Subcutaneous abdominal adipose tissue (tissue), 5 donors: Measurements from ENCODE around the gene FIGLA.

ENCODE experiments used
- H3K27ac ChIP-seq: one replicate; pipeline ENCODE4 v1.7.0; 2013; ENCODE audit warnings: low read depth, mild to moderate bottlenecking, inconsistent platforms, low read length, moderate library complexity
- H3K27me3 ChIP-seq, 5 donors: one replicate each; pipeline ENCODE4 v1.7.0; 2013; ENCODE audit warnings: low read length in 5 of 5, inconsistent platforms in 1 of 5; ENCODE audit not compliant: control insufficient read depth in 5 of 5, insufficient read depth in 4 of 5
- H3K36me3 ChIP-seq, 5 donors: one replicate each; pipeline ENCODE4 v1.7.0; 2013; ENCODE audit warnings: low read length in 5 of 5; ENCODE audit not compliant: control insufficient read depth in 5 of 5, insufficient read depth in 5 of 5
- H3K4me1 ChIP-seq, 5 donors: one replicate each; pipeline ENCODE4 v1.7.0; 2013; ENCODE audit warnings: low read length in 5 of 5, mild to moderate bottlenecking in 3 of 5, moderate library complexity in 1 of 5; ENCODE audit not compliant: control insufficient read depth in 5 of 5, insufficient read depth in 5 of 5
- H3K4me3 ChIP-seq, 5 donors: one replicate each; pipeline ENCODE4 v1.7.0; 2013; ENCODE audit warnings: low read length in 5 of 5, low read depth in 1 of 5
- H3K9ac ChIP-seq, 5 donors: one replicate each; pipeline ENCODE4 v1.7.0; 2013; ENCODE audit warnings: low read length in 5 of 5, mild to moderate bottlenecking in 4 of 5, moderate library complexity in 3 of 5
- H3K9me3 ChIP-seq, 5 donors: one replicate each; pipeline ENCODE4 v1.7.0; 2013; ENCODE audit warnings: low read length in 5 of 5; ENCODE audit not compliant: control insufficient read depth in 5 of 5
- donor health status: healthy.
- donor health status: healthy.
- donor health status: healthy.
- donor health status: healthy.
- donor health status: healthy.

FIGLA gene

DNA sequence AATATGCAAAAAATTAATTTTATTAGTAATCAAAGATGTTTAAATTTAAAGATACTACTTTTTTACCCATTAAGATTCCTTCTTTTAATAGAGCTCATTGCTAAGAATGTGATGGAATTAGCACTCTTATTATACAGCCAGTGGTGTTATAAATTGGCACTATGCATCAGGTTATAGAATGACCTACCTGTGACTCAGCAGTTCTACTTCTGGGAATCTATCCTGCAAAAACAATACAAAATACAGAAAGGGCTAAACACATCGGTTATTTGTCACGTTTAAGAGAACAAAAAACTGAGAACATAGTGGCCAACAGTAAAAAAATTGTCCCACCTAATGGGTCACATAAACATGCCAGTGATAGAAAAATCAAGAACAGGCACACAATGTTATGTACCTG lies 13.0 kb downstream of the FIGLA start:
- no peak overlapping the region for H3K27ac ChIP-seq
- no peak overlapping the region for H3K4me3 ChIP-seq
- peaks cover 3 to 12% (median 7%) of the 10 kb centered on the region in 5 donors for H3K27me3 ChIP-seq
- H3K9me3 ChIP-seq: peaks cover 0 to 2% (median 0%) of the 10 kb centered on the region in 5 donors
- H3K4me1 ChIP-seq: no peaks in the 10 kb centered on the region
- no peaks in the 10 kb centered on the region for H3K36me3 ChIP-seq
- H3K9ac ChIP-seq: no peak overlapping the region

DNA sequence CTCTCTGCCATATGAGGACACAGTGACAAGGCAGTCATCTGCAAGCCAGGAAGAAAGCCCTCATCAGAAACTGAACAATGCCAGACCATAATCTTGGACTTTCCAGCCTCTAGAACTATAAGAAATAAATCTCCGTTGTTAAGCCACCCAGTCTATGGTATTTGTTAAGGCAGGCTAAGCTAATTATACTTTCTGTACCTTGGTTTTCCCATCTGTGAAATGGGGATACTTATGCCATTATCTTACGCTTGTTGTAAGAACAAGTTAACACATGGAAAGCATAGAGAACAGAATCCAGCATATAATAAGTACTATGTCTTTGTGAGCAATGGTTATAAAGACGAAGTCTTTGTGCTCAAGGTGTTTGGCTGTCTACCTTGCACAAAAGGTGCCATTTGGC lies 14.2 kb downstream of the FIGLA start:
- H3K27me3 ChIP-seq: peaks cover 3 to 16% (median 7%) of the 10 kb centered on the region in 5 donors
- H3K27ac ChIP-seq: no peak overlapping the region
- no peaks in the 10 kb centered on the region for H3K36me3 ChIP-seq
- no peak overlapping the region for H3K9ac ChIP-seq
- H3K9me3 ChIP-seq: peaks cover 0 to 2% (median 0%) of the 10 kb centered on the region in 5 donors
- H3K4me1 ChIP-seq: no peaks in the 10 kb centered on the region
- no peak overlapping the region for H3K4me3 ChIP-seq

- no peaks in the 10 kb centered on the region for H3K36me3 ChIP-seq
- peaks cover 3 to 14% (median 5%) of the 10 kb centered on the region in 5 donors for H3K27me3 ChIP-seq
- no peak overlapping the region for H3K9ac ChIP-seq
- H3K27ac ChIP-seq: no peak overlapping the region
- H3K9me3 ChIP-seq: peaks cover 0 to 2% (median 0%) of the 10 kb centered on the region in 5 donors
- no peak overlapping the region for H3K4me3 ChIP-seq
- no peaks in the 10 kb centered on the region for H3K4me1 ChIP-seq
These were observed 15.3 kb downstream of the FIGLA start for GRCh38 chr2:70775141-70775540.

DNA sequence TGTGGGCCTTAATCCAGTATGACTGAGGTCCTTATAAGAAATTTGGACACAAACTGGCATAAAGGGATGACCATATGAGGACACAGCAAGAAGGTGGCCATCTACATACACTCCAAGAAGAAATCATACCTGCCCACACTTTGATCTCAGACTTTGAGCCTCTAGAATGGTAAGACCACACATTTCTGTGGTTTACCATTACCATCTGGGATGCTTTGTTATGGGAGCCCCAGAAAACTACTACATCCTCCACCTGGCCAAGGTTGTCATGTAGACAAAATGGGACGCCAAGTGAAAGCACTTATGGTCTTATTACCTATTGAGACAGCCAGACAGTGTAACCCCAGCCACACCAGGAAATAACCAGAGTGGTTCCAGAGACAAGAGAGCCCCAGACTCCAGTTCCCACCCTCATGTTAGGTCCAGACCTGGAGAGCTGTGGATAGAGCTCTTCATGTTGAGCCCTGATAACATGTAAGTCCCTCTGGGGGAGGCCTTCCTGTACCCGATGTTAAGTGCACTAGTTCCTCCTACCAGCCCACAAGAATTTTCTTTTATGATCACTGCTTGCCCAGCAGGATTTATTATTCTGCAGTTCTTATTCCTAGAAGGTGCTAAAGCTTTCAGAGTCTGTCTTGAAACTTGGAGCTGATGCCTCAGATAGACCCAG lies 17.8 kb downstream of the FIGLA start:
- Histone ChIP-seq H3K36me3 (no peaks in the 10 kb centered on the region), H3K9ac (no peak overlapping the region), H3K4me1 (peaks cover 0 to 4% (median 4%) of the 10 kb centered on the region in 5 donors), H3K27ac (no peak overlapping the region), H3K9me3 (peaks cover 0 to 2% (median 0%) of the 10 kb centered on the region in 5 donors), H3K27me3 (peaks cover 8 to 27% (median 16%) of the 10 kb centered on the region in 5 donors), H3K4me3 (no peak overlapping the region)

DNA sequence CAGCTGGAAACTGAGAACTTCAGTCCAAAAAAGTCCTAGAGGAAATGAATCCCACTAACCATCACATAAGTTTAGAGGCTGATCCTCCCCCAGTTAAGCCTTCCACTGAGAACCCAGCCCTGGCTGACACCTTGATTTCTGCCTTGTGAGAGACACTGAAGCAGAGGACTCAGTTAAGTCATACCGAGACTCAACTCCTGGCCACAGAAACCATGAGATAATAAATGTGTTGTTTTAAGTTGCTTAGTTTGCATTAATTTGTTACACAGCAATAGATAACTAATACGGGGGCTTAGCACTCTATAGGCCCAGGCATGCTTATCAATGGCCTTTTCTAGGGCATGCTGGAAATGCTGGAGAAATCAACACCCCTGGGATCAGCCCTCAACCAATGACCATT lies 19.0 kb downstream of the FIGLA start:
- no peak overlapping the region for H3K27ac ChIP-seq
- H3K36me3 ChIP-seq: no peaks in the 10 kb centered on the region
- no peak overlapping the region for H3K9ac ChIP-seq
- H3K27me3 ChIP-seq: peaks cover 10 to 39% (median 24%) of the 10 kb centered on the region in 5 donors
- H3K4me1 ChIP-seq: peaks cover 0 to 16% (median 13%) of the 10 kb centered on the region in 5 donors
- no peak overlapping the region for H3K4me3 ChIP-seq
- H3K9me3 ChIP-seq: peaks cover 0 to 2% (median 0%) of the 10 kb centered on the region in 5 donors

GRCh38 chr2:70769450-70769849 lies 21.0 kb downstream of the FIGLA start:
- peaks cover 0 to 17% (median 13%) of the 10 kb centered on the region in 5 donors for H3K4me1 ChIP-seq
- peaks cover 8 to 42% (median 24%) of the 10 kb centered on the region in 5 donors for H3K27me3 ChIP-seq
- no peaks in the 10 kb centered on the region for H3K36me3 ChIP-seq
- no peak overlapping the region for H3K27ac ChIP-seq
- no peaks in the 10 kb centered on the region for H3K9me3 ChIP-seq
- H3K4me3 ChIP-seq: no peak overlapping the region
- no peak overlapping the region for H3K9ac ChIP-seq

DNA sequence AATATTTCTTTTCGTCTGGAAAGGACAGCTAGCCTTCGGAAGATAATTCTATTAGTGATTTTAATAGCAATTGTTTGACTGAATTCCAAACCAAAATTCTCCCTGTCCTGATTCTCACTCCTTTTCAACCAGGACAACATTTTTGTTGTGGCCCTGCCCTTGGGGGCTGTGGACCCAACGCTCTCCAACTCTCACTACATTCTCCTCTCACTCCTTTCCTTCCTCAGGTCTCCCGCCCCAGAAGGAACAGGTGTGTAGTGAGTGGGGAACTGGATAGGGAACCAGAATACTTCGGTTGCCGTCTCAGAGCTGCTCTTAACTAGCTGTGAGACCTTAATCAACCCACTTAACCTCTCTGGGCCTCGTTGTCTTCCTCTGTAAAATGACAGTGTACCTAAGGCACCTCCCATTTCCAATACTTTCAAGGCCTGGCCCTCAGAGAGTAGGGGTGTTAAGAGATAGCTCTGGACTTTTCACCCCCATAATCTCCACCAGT lies 21.8 kb downstream of the FIGLA start:
- no peaks in the 10 kb centered on the region for H3K36me3 ChIP-seq
- H3K27ac ChIP-seq: no peak overlapping the region
- no peak overlapping the region for H3K9ac ChIP-seq
- H3K4me1 ChIP-seq: peaks cover 0 to 17% (median 13%) of the 10 kb centered on the region in 5 donors
- H3K4me3 ChIP-seq: no peak overlapping the region
- H3K9me3 ChIP-seq: no peaks in the 10 kb centered on the region
- peaks cover 11 to 40% (median 26%) of the 10 kb centered on the region in 5 donors for H3K27me3 ChIP-seq

DNA sequence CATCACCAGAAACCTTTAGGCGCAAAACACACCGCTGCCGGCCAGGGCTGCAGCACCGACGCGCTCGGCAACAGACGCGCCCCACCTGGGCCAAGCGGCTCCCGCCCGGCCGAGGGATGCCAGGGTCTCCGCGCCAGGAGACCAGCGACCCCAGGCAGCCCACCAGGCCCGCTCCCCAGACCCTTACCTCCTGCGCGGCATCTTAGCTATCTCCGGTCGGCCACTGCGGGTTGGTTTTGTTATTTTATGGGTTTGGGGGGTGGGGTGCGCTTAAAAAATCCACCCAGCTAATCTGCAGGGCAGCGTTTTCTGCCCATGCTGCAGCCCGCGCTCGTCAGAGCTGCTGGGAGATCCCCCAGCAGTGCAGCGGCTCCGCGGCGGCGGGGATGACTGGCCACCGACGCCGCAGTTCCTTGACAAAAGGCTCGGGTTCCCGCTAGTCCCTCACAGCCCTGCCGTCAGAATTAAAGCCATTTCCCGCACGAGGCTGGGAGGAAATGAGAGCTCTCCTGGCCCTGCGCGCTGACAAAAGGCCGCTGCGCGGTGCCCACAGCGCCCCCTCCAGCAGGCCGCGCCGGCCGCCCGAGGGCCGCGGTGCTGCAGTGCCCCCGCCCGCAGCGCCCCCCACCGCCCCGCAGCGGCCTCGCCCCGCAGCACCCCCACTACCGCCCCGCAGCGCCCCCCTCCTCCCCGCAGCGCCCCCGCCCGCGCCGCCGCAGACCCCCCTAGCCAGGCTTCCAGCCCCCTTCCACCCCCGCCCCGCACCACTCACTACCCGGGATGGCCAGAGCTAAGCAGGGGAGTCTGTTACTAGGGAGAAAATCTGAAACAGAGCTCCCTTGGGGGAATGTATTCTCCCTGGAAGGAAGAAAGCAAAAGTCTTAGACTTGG lies 22.5 kb downstream of the FIGLA start, which contains the start of gene ADD2:
ADD2 (minus strand) TSS at position 502 of the 891 bp plus-strand sequence. CDS start 61,792 bp downstream, outside the sequence.
- Histone ChIP-seq H3K36me3 (no peaks in the 10 kb centered on the region), H3K4me1 (peaks cover 0 to 17% (median 13%) of the 10 kb centered on the region in 5 donors), H3K9me3 (no peaks in the 10 kb centered on the region), H3K9ac (peak within 1 kb of the TSS in 1 of 5 donors; percentile 30), H3K27ac (no peak within 1 kb of the TSS), H3K4me3 (peak within 1 kb of the TSS in 4 of 5 donors; percentile 44 to 64 (median 57)), H3K27me3 (peaks cover 11 to 35% (median 26%) of the 10 kb centered on the region in 5 donors)

GRCh38 chr2:70767079-70767698 lies 23.3 kb downstream of the FIGLA start:
- no peaks in the 10 kb centered on the region for H3K36me3 ChIP-seq
- H3K9me3 ChIP-seq: no peaks in the 10 kb centered on the region
- H3K4me1 ChIP-seq: peaks cover 0 to 17% (median 13%) of the 10 kb centered on the region in 5 donors
- peak overlapping the region in 1 of 5 donors; percentile 30 for H3K9ac ChIP-seq
- peak overlapping the region in 4 of 5 donors; percentile 44 to 64 (median 57) for H3K4me3 ChIP-seq
- H3K27ac ChIP-seq: no peak overlapping the region
- H3K27me3 ChIP-seq: peaks cover 11 to 35% (median 26%) of the 10 kb centered on the region in 5 donors
